CD4-positive, alpha-beta memory T cell (primary cell): Measurements from ENCODE around the gene GPC5. TPM values are rescaled to one million over a fixed set of nuclear protein-coding genes. Genes with fewer than 3 reads are reported as not detected.

ENCODE experiments used
- CTCF ChIA-PET: fragments of 350-600 bp; sonication (Branson Sonifier 250); formaldehyde crosslinking; loops from one replicate; lab custom pipeline; 2021; ENCODE audit warnings: inconsistent platforms; ENCODE audit not compliant: partially characterized antibody; lab: Charles Lee
- POLR2A ChIA-PET: fragments of 350-600 bp; sonication (Branson Sonifier 250); formaldehyde crosslinking; loops from one replicate; lab custom pipeline; 2021; ENCODE audit not compliant: partially characterized antibody; lab: Charles Lee
- DNase-seq, 5 donors: peaks; one replicate each; pipeline versions ENCODE4 v3.0.0 to v3.0.0-alpha.2; 2020 to 2022; ENCODE audit warnings: mixed read lengths in 1 of 5
- H3K27ac ChIP-seq: one replicate; pipeline ENCODE4 v1.7.0; 2013; ENCODE audit warnings: low read depth, low read length
- H3K27me3 ChIP-seq: 2 replicates; pipeline ENCODE4 v1.7.0; 2013; ENCODE audit warnings: mild to moderate bottlenecking, low read length, moderate library complexity; ENCODE audit not compliant: insufficient read depth
- H3K36me3 ChIP-seq: 2 replicates; pipeline ENCODE4 v1.7.0; 2013; ENCODE audit warnings: mild to moderate bottlenecking, low read length, moderate library complexity; ENCODE audit not compliant: insufficient read depth
- H3K4me1 ChIP-seq: 2 replicates; pipeline ENCODE4 v1.7.0; 2013; ENCODE audit warnings: mild to moderate bottlenecking, low read length, moderate library complexity; ENCODE audit not compliant: insufficient read depth
- H3K4me3 ChIP-seq, 2 donors: one replicate each; pipeline ENCODE4 v1.7.0; 2013; ENCODE audit warnings: low read length in 2 of 2, mild to moderate bottlenecking in 1 of 2
- H3K9me3 ChIP-seq, 2 donors: one replicate each; pipeline ENCODE4 v1.7.0; 2013; ENCODE audit warnings: low read length in 2 of 2, control low read depth in 1 of 2; ENCODE audit not compliant: control insufficient read depth in 1 of 2
- H3K27ac Mint-ChIP-seq, 7 donors: one replicate each; pipeline ENCODE4 v1.8.0; 2020 to 2021; ENCODE audit warnings: mixed read lengths in 7 of 7, mild to moderate bottlenecking in 6 of 7, inconsistent platforms in 3 of 7, moderate library complexity in 3 of 7
- H3K27me3 Mint-ChIP-seq, 2 donors: one replicate each; pipeline ENCODE4 v1.8.0; 2020 to 2021; ENCODE audit warnings: mixed read lengths in 2 of 2
- H3K36me3 Mint-ChIP-seq, 2 donors: one replicate each; pipeline ENCODE4 v1.8.0; 2020 to 2021; ENCODE audit warnings: mixed read lengths in 2 of 2, inconsistent platforms in 1 of 2, mild to moderate bottlenecking in 1 of 2
- H3K4me1 Mint-ChIP-seq, 4 donors: one replicate each; pipeline ENCODE4 v1.8.0; 2020 to 2021; ENCODE audit warnings: mixed read lengths in 4 of 4, mild to moderate bottlenecking in 1 of 4
- H3K4me3 Mint-ChIP-seq, 8 donors: one replicate each; pipeline ENCODE4 v1.8.0; 2020 to 2021; ENCODE audit warnings: mixed read lengths in 8 of 8, mild to moderate bottlenecking in 7 of 8, moderate library complexity in 6 of 8, inconsistent platforms in 3 of 8
- H3K9me3 Mint-ChIP-seq, 8 donors: one replicate each; pipeline ENCODE4 v1.8.0; 2020 to 2021; ENCODE audit warnings: mixed read lengths in 8 of 8, mild to moderate bottlenecking in 5 of 8, inconsistent platforms in 3 of 8, moderate library complexity in 1 of 8
- intact Hi-C: fragments of 100-400 bp; cut with micrococcal nuclease; formaldehyde crosslinking; loops from one replicate; pipeline ENCODE4 v1.15.1; 2023
- polyA plus RNA-seq, 2 donors: library from polyadenylated mRNA; unstranded; fragments of 300-500 nt; fragmentation: Illumina TruSeq; gene quantifications; one replicate each; pipeline ENCODE4 v1.2.3, GENCODE V29; 2021
- total RNA-seq, 2 experiments: library from RNA; stranded (reverse); gene quantifications; one replicate each; pipeline ENCODE4 v1.2.3, GENCODE V29; 2021

Gene GPC5
- total and polyA plus RNA-seq, 4 experiments from 2014 or later = 0.14 TPM; not detected in 3

- Mint-ChIP-seq H3K4me1 (no peaks in the 10 kb centered on the region), H3K9me3 (peaks cover 0 to 6% (median 1%) of the 10 kb centered on the region in 8 donors), H3K36me3 (no peaks in the 10 kb centered on the region), H3K27ac (no peak overlapping the region), H3K4me3 (no peak overlapping the region), H3K27me3 (no peaks in the 10 kb centered on the region)
- Histone ChIP-seq H3K36me3 (no peaks in the 10 kb centered on the region), H3K4me1 (no peaks in the 10 kb centered on the region), H3K4me3 (no peak overlapping the region), H3K27ac (no peak overlapping the region), H3K9me3 (no peaks in the 10 kb centered on the region), H3K27me3 (no peaks in the 10 kb centered on the region)
- DNase-seq = no peak
- intact Hi-C loops = no loop called here
- ChIA-PET CTCF (no interaction called here), POLR2A (no interaction called here)
Measured at GRCh38 chr13:91533354-91533753, 134.9 kb downstream of the GPC5 start.

GRCh38 chr13:91534996-91535395 is 136.6 kb downstream of the GPC5 start:
- Histone ChIP-seq H3K9me3 (no peaks in the 10 kb centered on the region), H3K36me3 (no peaks in the 10 kb centered on the region), H3K4me1 (no peaks in the 10 kb centered on the region), H3K27ac (no peak overlapping the region), H3K27me3 (no peaks in the 10 kb centered on the region), H3K4me3 (no peak overlapping the region)
- no peaks in the 10 kb centered on the region for H3K4me1 Mint-ChIP-seq
- peaks cover 0 to 6% (median 0%) of the 10 kb centered on the region in 8 donors for H3K9me3 Mint-ChIP-seq
- H3K27me3 Mint-ChIP-seq = no peaks in the 10 kb centered on the region
- DNase-seq = no peak
- intact Hi-C loops = no loop called here
- no peak overlapping the region for H3K27ac Mint-ChIP-seq
- CTCF ChIA-PET = no interaction called here
- POLR2A ChIA-PET = no interaction called here
- no peaks in the 10 kb centered on the region for H3K36me3 Mint-ChIP-seq
- no peak overlapping the region for H3K4me3 Mint-ChIP-seq

- ChIA-PET CTCF (interaction anchor here (1.0 kb wide), 1 partner anchor 31 kb away, joined by 3 read pairs; no protein-coding TSS in a partner anchor), POLR2A (no interaction called here)
- DNase-seq = no peak
- no peaks in the 10 kb centered on the region for H3K27me3 ChIP-seq
- no peaks in the 10 kb centered on the region for H3K36me3 ChIP-seq
- no peak overlapping the region for H3K4me3 Mint-ChIP-seq
- no peaks in the 10 kb centered on the region for H3K27me3 Mint-ChIP-seq
- H3K4me1 Mint-ChIP-seq = no peaks in the 10 kb centered on the region
- no peaks in the 10 kb centered on the region for H3K9me3 ChIP-seq
- peaks cover 0 to 5% (median 0%) of the 10 kb centered on the region in 8 donors for H3K9me3 Mint-ChIP-seq
- no peak overlapping the region for H3K27ac Mint-ChIP-seq
- H3K4me1 ChIP-seq = no peaks in the 10 kb centered on the region
- intact Hi-C loops = no loop called here
- H3K4me3 ChIP-seq = no peak overlapping the region
- no peak overlapping the region for H3K27ac ChIP-seq
- H3K36me3 Mint-ChIP-seq = no peaks in the 10 kb centered on the region
Measured at GRCh38 chr13:91537376-91537775, 139.0 kb downstream of the GPC5 start.

GRCh38 chr13:91539286-91540157 is 141.1 kb downstream of the GPC5 start:
- POLR2A ChIA-PET = no interaction called here
- Mint-ChIP-seq H3K27me3 (no peaks in the 10 kb centered on the region), H3K4me1 (no peaks in the 10 kb centered on the region), H3K4me3 (no peak overlapping the region), H3K27ac (no peak overlapping the region), H3K9me3 (peaks cover 0 to 3% (median 0%) of the 10 kb centered on the region in 8 donors), H3K36me3 (no peaks in the 10 kb centered on the region)
- Histone ChIP-seq H3K4me3 (no peak overlapping the region), H3K27ac (no peak overlapping the region), H3K27me3 (no peaks in the 10 kb centered on the region), H3K36me3 (no peaks in the 10 kb centered on the region), H3K4me1 (no peaks in the 10 kb centered on the region), H3K9me3 (no peaks in the 10 kb centered on the region)
- CTCF ChIA-PET = no interaction called here
- no peak for DNase-seq
- intact Hi-C loops = no loop called here

GRCh38 chr13:91540158-91540736 is 141.8 kb downstream of the GPC5 start:
- no peak for DNase-seq
- H3K27ac ChIP-seq = no peak overlapping the region
- H3K9me3 Mint-ChIP-seq = peaks cover 0 to 3% (median 0%) of the 10 kb centered on the region in 8 donors

GRCh38 chr13:91544723-91545122 is 146.3 kb downstream of the GPC5 start:
- Histone ChIP-seq H3K4me3 (no peak overlapping the region), H3K36me3 (no peaks in the 10 kb centered on the region), H3K27me3 (no peaks in the 10 kb centered on the region), H3K9me3 (no peaks in the 10 kb centered on the region), H3K4me1 (no peaks in the 10 kb centered on the region), H3K27ac (no peak overlapping the region)
- no peaks in the 10 kb centered on the region for H3K4me1 Mint-ChIP-seq
- no peaks in the 10 kb centered on the region for H3K36me3 Mint-ChIP-seq
- H3K4me3 Mint-ChIP-seq = no peak overlapping the region
- POLR2A ChIA-PET = no interaction called here
- DNase-seq = no peak
- intact Hi-C loops = no loop called here
- H3K27ac Mint-ChIP-seq = no peak overlapping the region
- H3K9me3 Mint-ChIP-seq = peaks cover 0 to 6% (median 2%) of the 10 kb centered on the region in 8 donors
- CTCF ChIA-PET = no interaction called here
- no peaks in the 10 kb centered on the region for H3K27me3 Mint-ChIP-seq

More at GRCh38 chr13:91540158-91540736, 141.8 kb downstream of the GPC5 start:
- no peaks in the 10 kb centered on the region for H3K36me3 ChIP-seq
- no peak overlapping the region for H3K4me3 ChIP-seq
- ChIA-PET POLR2A (no interaction called here), CTCF (no interaction called here)
- intact Hi-C loops = no loop called here
- Mint-ChIP-seq H3K4me1 (no peaks in the 10 kb centered on the region), H3K27me3 (no peaks in the 10 kb centered on the region), H3K27ac (no peak overlapping the region), H3K4me3 (no peak overlapping the region), H3K36me3 (no peaks in the 10 kb centered on the region)
- no peaks in the 10 kb centered on the region for H3K4me1 ChIP-seq
- H3K27me3 ChIP-seq = no peaks in the 10 kb centered on the region
- H3K9me3 ChIP-seq = no peaks in the 10 kb centered on the region

- H3K27me3 ChIP-seq = no peaks in the 10 kb centered on the region
- H3K4me1 ChIP-seq = no peaks in the 10 kb centered on the region
- Mint-ChIP-seq H3K4me1 (no peaks in the 10 kb centered on the region), H3K9me3 (peaks cover 0 to 20% (median 7%) of the 10 kb centered on the region in 8 donors), H3K36me3 (no peaks in the 10 kb centered on the region), H3K27me3 (no peaks in the 10 kb centered on the region), H3K4me3 (no peak overlapping the region), H3K27ac (no peak overlapping the region)
- no peaks in the 10 kb centered on the region for H3K36me3 ChIP-seq
- CTCF ChIA-PET = no interaction called here
- H3K9me3 ChIP-seq = no peaks in the 10 kb centered on the region
- POLR2A ChIA-PET = no interaction called here
- H3K4me3 ChIP-seq = no peak overlapping the region
- DNase-seq = no peak
- intact Hi-C loops = no loop called here
- no peak overlapping the region for H3K27ac ChIP-seq
Measured at GRCh38 chr13:91546900-91547299, 148.5 kb downstream of the GPC5 start.
